NCI-H526 (cell line): Measurements from ENCODE around the gene TUFM.

ENCODE experiments used
- DNase-seq, 2 experiments: peaks; one replicate each; lab custom pipeline; 2025; lab: John Stamatoyannopoulos, UW

Gene TUFM

GRCh38 chr16:28802235-28803019, 43.7 kb downstream of the TUFM start:
- DNase-seq, result peak; percentile 59 to 78
